ENCODE results near the gene OR6N1. TPM values are rescaled to one million over a fixed set of nuclear protein-coding genes. Genes with fewer than 3 reads are reported as not detected.

The OR6N1 gene
- total RNA-seq, 3 donors from 2014 or later = not detected

DNA sequence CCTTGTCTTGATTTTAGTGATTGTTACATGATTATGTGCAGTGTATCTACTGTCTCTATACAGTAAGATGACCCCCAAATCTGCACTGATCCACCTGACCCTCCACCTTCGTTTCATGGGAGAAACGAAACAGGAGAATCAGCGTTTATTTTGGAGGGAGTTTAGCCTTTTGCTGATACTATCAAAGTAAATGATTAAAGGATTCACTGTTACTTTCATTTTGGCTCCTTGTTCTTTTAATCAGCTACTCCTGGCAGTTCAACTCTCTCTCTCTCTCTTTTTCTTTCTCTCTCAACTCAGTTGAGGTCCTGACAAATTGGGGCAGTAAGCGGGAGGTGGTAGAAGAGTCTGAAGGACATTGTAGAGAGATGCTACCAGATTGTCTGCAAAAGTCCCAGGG lies 41.5 kb downstream of the OR6N1 start:
- Histone ChIP-seq H3K27ac (no peak overlapping the region), H3K4me1 (no peaks in the 10 kb centered on the region), H3K4me3 (no peak overlapping the region), H3K9me3 (no peaks in the 10 kb centered on the region), H3K27me3 (no peaks in the 10 kb centered on the region), H3K36me3 (no peaks in the 10 kb centered on the region)
- TF ChIP-seq POLR2AphosphoS5 (IDR thresholded peaks at IDR 0.05) = no peak
- TF ChIP-seq CTCF (IDR thresholded peaks at IDR 0.05) = no peak
- TF ChIP-seq POLR2A (IDR thresholded peaks at IDR 0.05) = no peak
- intact Hi-C loops (cut with DNase I; ENCODE audit: low total_unique reads) = no loop called here
- DNase-seq (ENCODE audit: low spot score in 2 of 2) = no peak

- no peak for DNase-seq (ENCODE audit: low spot score in 2 of 2)
- Histone ChIP-seq H3K36me3 (no peaks in the 10 kb centered on the region), H3K4me3 (no peak overlapping the region), H3K4me1 (no peaks in the 10 kb centered on the region), H3K9me3 (no peaks in the 10 kb centered on the region), H3K27ac (no peak overlapping the region), H3K27me3 (no peaks in the 10 kb centered on the region)
- TF ChIP-seq POLR2AphosphoS5 (IDR thresholded peaks at IDR 0.05) = no peak
- no peak for TF ChIP-seq CTCF (IDR thresholded peaks at IDR 0.05)
- TF ChIP-seq POLR2A (IDR thresholded peaks at IDR 0.05) = no peak
- intact Hi-C loops (cut with DNase I; ENCODE audit: low total_unique reads) = no loop called here
Measured at GRCh38 chr1:158728510-158729225, 43.3 kb downstream of the OR6N1 start.

DNA sequence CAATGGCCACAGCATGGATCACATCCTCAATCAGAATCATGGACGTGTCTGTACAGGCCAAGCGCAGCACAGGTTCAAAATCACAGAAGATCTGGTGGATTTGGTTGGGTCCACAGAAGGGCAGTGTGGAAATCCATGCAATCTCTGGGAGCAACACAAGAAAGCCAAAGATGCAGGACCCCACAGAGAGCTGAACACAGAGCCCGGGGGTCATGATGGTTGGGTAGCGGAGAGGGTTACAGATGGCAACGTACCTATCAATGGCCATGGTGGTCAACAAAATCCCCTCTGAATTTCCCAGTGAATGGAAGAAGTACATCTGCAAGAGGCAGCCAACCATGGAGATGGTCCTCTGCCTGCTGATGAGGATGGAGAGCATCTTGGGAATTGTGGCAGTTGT lies 47.6 kb downstream of the OR6N1 start:
- Histone ChIP-seq H3K9me3 (no peaks in the 10 kb centered on the region), H3K4me3 (no peak overlapping the region), H3K4me1 (no peaks in the 10 kb centered on the region), H3K27ac (no peak overlapping the region), H3K27me3 (no peaks in the 10 kb centered on the region), H3K36me3 (no peaks in the 10 kb centered on the region)
- no peak for DNase-seq (ENCODE audit: low spot score in 2 of 2)
- intact Hi-C loops (cut with DNase I; ENCODE audit: low total_unique reads) = no loop called here
- TF ChIP-seq POLR2AphosphoS5 (IDR thresholded peaks at IDR 0.05) = no peak
- no peak for TF ChIP-seq POLR2A (IDR thresholded peaks at IDR 0.05)
- TF ChIP-seq CTCF (IDR thresholded peaks at IDR 0.05) = no peak

DNA sequence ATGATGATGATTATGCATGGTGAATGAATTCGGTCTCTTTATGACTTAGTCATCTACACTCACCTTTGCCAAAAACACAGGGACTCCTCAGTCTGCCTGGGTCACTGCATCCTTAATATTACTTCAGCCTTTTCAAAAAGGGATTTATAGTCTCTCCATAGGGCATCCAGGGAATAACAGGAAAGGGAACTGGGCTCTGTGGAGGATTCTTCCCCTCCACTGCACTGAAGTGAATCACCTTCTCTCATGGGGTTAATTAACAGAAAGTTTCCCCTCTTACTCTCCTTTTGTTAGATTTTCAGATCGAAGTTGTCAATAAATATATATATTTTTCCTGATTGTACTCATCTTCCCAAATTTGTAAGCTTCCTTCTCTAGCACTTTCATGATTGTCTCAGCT lies 51.4 kb downstream of the OR6N1 start, which contains the start of gene OR6K3:
Gene OR6K3, minus strand, starts transcription at position 101 of the 400 bp plus-strand sequence. CDS start 2,605 bp downstream, outside the sequence.
- no peaks in the 10 kb centered on the region for H3K27me3 ChIP-seq
- H3K4me3 ChIP-seq = no peak within 1 kb of the TSS
- H3K36me3 ChIP-seq = no peaks in the 10 kb centered on the region
- intact Hi-C loops (cut with DNase I; ENCODE audit: low total_unique reads) = no loop called here
- no peak for TF ChIP-seq POLR2AphosphoS5 (IDR thresholded peaks at IDR 0.05)
- TF ChIP-seq POLR2A (IDR thresholded peaks at IDR 0.05) = no peak
- TF ChIP-seq CTCF (IDR thresholded peaks at IDR 0.05) = no peak
- DNase-seq (ENCODE audit: low spot score in 2 of 2) = no peak
- H3K9me3 ChIP-seq = no peaks in the 10 kb centered on the region
- no peaks in the 10 kb centered on the region for H3K4me1 ChIP-seq
- H3K27ac ChIP-seq = no peak within 1 kb of the TSS

DNA sequence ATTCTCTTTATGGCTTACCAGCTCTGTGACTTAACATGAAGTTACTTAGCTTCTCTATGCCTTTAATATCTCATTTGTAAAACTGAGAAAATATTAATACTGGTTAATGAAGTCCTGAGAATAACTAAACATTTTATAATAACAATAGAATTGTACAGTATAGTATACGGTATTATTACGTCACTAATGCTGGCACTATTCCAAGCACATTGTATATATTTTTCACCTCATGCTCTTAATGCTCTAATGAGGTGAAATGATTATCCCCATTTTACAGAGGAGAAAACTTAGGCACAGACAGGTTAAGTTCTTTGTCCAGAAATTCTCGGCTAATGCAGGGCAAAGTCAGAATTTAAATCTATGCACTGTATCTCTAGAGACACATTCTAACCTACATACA lies 52.3 kb downstream of the OR6N1 start:
- intact Hi-C loops (cut with DNase I; ENCODE audit: low total_unique reads) = no loop called here
- no peak for DNase-seq (ENCODE audit: low spot score in 2 of 2)
- Histone ChIP-seq H3K36me3 (no peaks in the 10 kb centered on the region), H3K4me3 (no peak overlapping the region), H3K27ac (no peak overlapping the region), H3K4me1 (no peaks in the 10 kb centered on the region), H3K27me3 (no peaks in the 10 kb centered on the region), H3K9me3 (no peaks in the 10 kb centered on the region)
- TF ChIP-seq POLR2A (IDR thresholded peaks at IDR 0.05) (no peak), POLR2AphosphoS5 (IDR thresholded peaks at IDR 0.05) (no peak), CTCF (IDR thresholded peaks at IDR 0.05) (no peak)
